Smooth muscle cell (in vitro differentiated cells): ENCODE results near the gene TNNT1. TPM values are rescaled to one million over a fixed set of nuclear protein-coding genes. Genes with fewer than 3 reads are reported as not detected.

Experiments used
- DNase-seq: peaks from one replicate; lab custom pipeline; 2025; ENCODE audit not compliant: unreplicated experiment; lab: John Stamatoyannopoulos, UW
- H2AFZ ChIP-seq: fragments of 200-600 bp; sonication (generic); 2 replicates; pipeline ENCODE4 v1.6.0; 2016; ENCODE audit warnings: antibody characterized with exemption, low read depth, mild to moderate bottlenecking
- H3F3A ChIP-seq: fragments of 200-600 bp; sonication (generic); 2 replicates; pipeline ENCODE4 v1.6.0; 2017; ENCODE audit warnings: antibody characterized with exemption, low read depth
- H3K27ac ChIP-seq: fragments of 200-600 bp; sonication (generic); 2 replicates; pipeline ENCODE4 v1.5.1; 2016; ENCODE audit warnings: low read depth, mild to moderate bottlenecking
- H3K27me3 ChIP-seq: fragments of 200-600 bp; sonication (generic); 2 replicates; pipeline ENCODE4 v1.6.1; 2016; ENCODE audit warnings: low read depth, mild to moderate bottlenecking
- H3K36me3 ChIP-seq: fragments of 200-600 bp; sonication (generic); 2 replicates; pipeline ENCODE4 v1.5.1; 2016; ENCODE audit warnings: low read depth
- H3K4me1 ChIP-seq: fragments of 200-600 bp; sonication (generic); 2 replicates; pipeline ENCODE4 v1.5.1; 2016; ENCODE audit warnings: low read depth
- H3K4me2 ChIP-seq: fragments of 200-600 bp; sonication (generic); 2 replicates; pipeline ENCODE4 v1.6.0; 2016; ENCODE audit warnings: mild to moderate bottlenecking
- H3K4me3 ChIP-seq: fragments of 200-600 bp; sonication (generic); 2 replicates; pipeline ENCODE4 v1.5.1; 2016; ENCODE audit warnings: mild to moderate bottlenecking
- H3K79me2 ChIP-seq: fragments of 200-600 bp; sonication (generic); 2 replicates; pipeline ENCODE4 v1.6.0; 2016; ENCODE audit warnings: low read depth, mild to moderate bottlenecking
- H3K9ac ChIP-seq: fragments of 200-600 bp; sonication (generic); 2 replicates; pipeline ENCODE4 v1.6.0; 2016; ENCODE audit warnings: low read depth
- H3K9me3 ChIP-seq: fragments of 200-600 bp; sonication (generic); replicated peaks from 2 replicates; pipeline ENCODE4 v1.5.1; 2016; ENCODE audit warnings: low read depth
- H4K20me1 ChIP-seq: fragments of 200-600 bp; sonication (generic); 2 replicates; pipeline ENCODE4 v1.6.0; 2016; ENCODE audit warnings: low read depth
- WGBS: methylation state at CpG from one replicate; pipeline ENCODE4 v1.1.7; 2016; ENCODE audit warnings: low lambda C conversion rate; 5-methylcytosine and 5-hydroxymethylcytosine counted together
- polyA plus RNA-seq: library from polyadenylated mRNA; unstranded; fragments of >200 nt; fragmentation: Nextera tagmentation; extraction: Ambion mirVana; gene quantifications from 2 replicates; pipeline ENCODE4 v1.2.1, GENCODE V29; 2016
- total RNA-seq: library from RNA; depleted of rRNA; stranded (reverse); fragments of >200 nt; gene quantifications from 2 replicates; pipeline ENCODE4 v1.2.3, GENCODE V29; 2014
- TF ChIP-seq, protein P1 (sequence below): fragments of 200-600 bp; sonication (generic); IDR thresholded peaks from 2 replicates; pipeline ENCODE4 v1.5.1; 2017; ENCODE audit warnings: borderline replicate concordance, mild to moderate bottlenecking, antibody characterized with exemption; ENCODE audit not compliant: insufficient read depth, poor library complexity, severe bottlenecking

Gene TNNT1
- total and polyA plus RNA-seq, 2 experiments from 2014 or later, result 24.5 to 27.1 TPM

GRCh38 chr19:55090564-55090963 is 58.4 kb downstream of the TNNT1 start:
- TF ChIP-seq, protein P1, sequence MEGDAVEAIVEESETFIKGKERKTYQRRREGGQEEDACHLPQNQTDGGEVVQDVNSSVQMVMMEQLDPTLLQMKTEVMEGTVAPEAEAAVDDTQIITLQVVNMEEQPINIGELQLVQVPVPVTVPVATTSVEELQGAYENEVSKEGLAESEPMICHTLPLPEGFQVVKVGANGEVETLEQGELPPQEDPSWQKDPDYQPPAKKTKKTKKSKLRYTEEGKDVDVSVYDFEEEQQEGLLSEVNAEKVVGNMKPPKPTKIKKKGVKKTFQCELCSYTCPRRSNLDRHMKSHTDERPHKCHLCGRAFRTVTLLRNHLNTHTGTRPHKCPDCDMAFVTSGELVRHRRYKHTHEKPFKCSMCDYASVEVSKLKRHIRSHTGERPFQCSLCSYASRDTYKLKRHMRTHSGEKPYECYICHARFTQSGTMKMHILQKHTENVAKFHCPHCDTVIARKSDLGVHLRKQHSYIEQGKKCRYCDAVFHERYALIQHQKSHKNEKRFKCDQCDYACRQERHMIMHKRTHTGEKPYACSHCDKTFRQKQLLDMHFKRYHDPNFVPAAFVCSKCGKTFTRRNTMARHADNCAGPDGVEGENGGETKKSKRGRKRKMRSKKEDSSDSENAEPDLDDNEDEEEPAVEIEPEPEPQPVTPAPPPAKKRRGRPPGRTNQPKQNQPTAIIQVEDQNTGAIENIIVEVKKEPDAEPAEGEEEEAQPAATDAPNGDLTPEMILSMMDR, result no peak
- Histone ChIP-seq H3K27me3 (peaks cover 10% of the 10 kb centered on the region), H3K4me1 (peaks cover 8% of the 10 kb centered on the region), H3K36me3 (no peaks in the 10 kb centered on the region), H3K9me3 (no peaks in the 10 kb centered on the region), H2AFZ (no peak overlapping the region), H3K4me3 (no peak overlapping the region), H3K27ac (no peak overlapping the region), H3F3A (peaks cover 6% of the 10 kb centered on the region), H3K4me2 (no peak overlapping the region), H3K9ac (no peak overlapping the region), H3K79me2 (no peaks in the 10 kb centered on the region), H4K20me1 (peaks cover 29% of the 10 kb centered on the region)
- DNase-seq, result no peak
- WGBS, result 97% methylated on average over 13 of the region's 13 CpGs

GRCh38 chr19:55089342-55089944 is 59.6 kb downstream of the TNNT1 start:
- peaks cover 8% of the 10 kb centered on the region for H3K4me1 ChIP-seq
- H3F3A ChIP-seq, result peaks cover 6% of the 10 kb centered on the region
- 98% methylated on average over 3 of the region's 3 CpGs for WGBS
- H3K79me2 ChIP-seq, result no peaks in the 10 kb centered on the region
- H3K4me2 ChIP-seq, result no peak overlapping the region
- H3K4me3 ChIP-seq, result no peak overlapping the region
- peaks cover 20% of the 10 kb centered on the region for H3K27me3 ChIP-seq
- H3K9me3 ChIP-seq, result no peaks in the 10 kb centered on the region
- no peak for DNase-seq
- no peak overlapping the region for H3K9ac ChIP-seq
- H4K20me1 ChIP-seq, result peaks cover 29% of the 10 kb centered on the region
- no peaks in the 10 kb centered on the region for H3K36me3 ChIP-seq
- TF ChIP-seq, protein P1, result no peak
- no peak overlapping the region for H2AFZ ChIP-seq
- no peak overlapping the region for H3K27ac ChIP-seq

DNA sequence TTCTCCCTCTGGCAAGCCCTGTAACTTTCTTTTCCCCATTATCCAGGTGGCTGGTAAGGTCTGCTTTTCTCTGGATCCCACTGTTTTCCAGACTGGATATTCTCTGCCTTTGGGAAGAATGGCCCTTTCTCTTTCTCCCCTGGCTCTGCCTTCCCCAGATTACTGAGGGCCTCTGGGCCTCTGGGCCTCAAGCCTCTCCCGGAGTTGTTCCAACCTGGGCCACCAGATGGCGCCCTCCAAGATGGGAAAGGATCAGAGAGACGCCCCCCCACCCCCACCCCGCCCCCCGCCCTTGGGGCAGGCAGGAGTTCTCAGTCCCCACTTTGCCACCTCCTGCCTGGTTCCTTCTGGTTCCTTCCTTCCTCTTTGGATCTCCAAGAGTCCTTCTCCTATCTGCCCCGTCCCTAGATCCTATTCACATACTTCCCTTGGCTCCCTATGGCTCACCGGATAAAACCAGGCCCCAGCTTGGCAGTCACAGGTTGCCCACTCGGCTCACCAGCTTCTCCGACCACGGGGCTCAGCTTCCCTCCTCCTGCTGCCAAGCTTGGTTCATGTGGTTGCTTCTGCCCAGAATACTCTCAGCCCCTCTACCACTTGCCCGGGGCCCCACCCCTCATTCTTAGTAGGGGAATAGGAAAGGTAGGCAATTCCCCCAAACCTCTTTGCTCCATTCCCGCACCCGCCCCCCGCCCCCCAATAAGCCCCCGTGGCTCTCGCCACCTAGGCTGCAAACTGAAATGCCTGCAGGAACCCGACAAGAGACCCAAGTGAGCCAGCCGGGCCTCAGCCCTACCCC is 60.3 kb downstream of the TNNT1 start:
- Histone ChIP-seq H3K9me3 (no peaks in the 10 kb centered on the region), H4K20me1 (peaks cover 29% of the 10 kb centered on the region), H3K4me3 (no peak overlapping the region), H3K4me1 (peaks cover 8% of the 10 kb centered on the region), H2AFZ (no peak overlapping the region), H3K36me3 (no peaks in the 10 kb centered on the region), H3K9ac (no peak overlapping the region), H3K79me2 (no peaks in the 10 kb centered on the region), H3F3A (peaks cover 6% of the 10 kb centered on the region), H3K27me3 (peaks cover 25% of the 10 kb centered on the region), H3K27ac (no peak overlapping the region), H3K4me2 (no peak overlapping the region)
- peak; percentile 75 for DNase-seq
- 77% methylated on average over 11 of the region's 18 CpGs for WGBS
- TF ChIP-seq, protein P1, result peak; percentile 85

DNA sequence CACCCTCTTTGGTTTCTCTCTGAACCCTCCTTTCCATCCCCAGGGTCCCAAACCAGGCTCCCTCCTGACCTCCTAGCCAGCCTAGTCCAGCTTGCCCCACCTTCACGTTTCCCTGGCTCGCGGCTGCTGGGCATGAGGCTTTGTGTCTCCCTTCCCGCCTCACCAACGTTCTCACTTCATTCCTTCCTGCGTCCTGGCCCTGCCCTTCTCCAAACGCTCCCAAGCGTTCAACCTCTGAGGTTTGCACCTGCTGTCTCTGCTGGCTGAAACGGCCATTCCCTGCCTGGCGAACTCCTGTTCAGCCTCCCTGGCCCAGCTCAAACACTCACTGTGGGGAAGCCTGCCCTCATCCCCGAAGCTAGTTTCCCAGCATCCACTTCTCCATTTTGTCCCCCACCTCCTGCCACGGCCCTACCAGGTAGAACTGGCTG is 61.0 kb downstream of the TNNT1 start:
- TF ChIP-seq, protein P1, result no peak
- Histone ChIP-seq H4K20me1 (peaks cover 29% of the 10 kb centered on the region), H3K9ac (no peak overlapping the region), H2AFZ (no peak overlapping the region), H3K27me3 (peaks cover 25% of the 10 kb centered on the region), H3K79me2 (no peaks in the 10 kb centered on the region), H3K4me3 (no peak overlapping the region), H3K4me1 (peaks cover 8% of the 10 kb centered on the region), H3K4me2 (peak overlapping the region; percentile 94), H3K27ac (no peak overlapping the region), H3F3A (peaks cover 6% of the 10 kb centered on the region), H3K36me3 (no peaks in the 10 kb centered on the region), H3K9me3 (no peaks in the 10 kb centered on the region)
- no peak for DNase-seq
- WGBS, result 87% methylated on average over 12 of the region's 12 CpGs
